ENCODE measurements around the gene USP48.
"Not testable (repeated sequence)": the region's sequence is repeated elsewhere in the genome, so short reads cannot be mapped to it uniquely, and the experiment has no call there.

The USP48 gene

GRCh38 chr1:21779613-21780521 is 3.1 kb downstream of the USP48 start:
- H3K9ac ChIP-seq (ENCODE audit: low read depth, low read length), result no peak overlapping the region

GRCh38 chr1:21778405-21778727 is 4.6 kb downstream of the USP48 start:
- no peaks in the 10 kb centered on the region for H3K27me3 ChIP-seq (ENCODE audit: insufficient read depth, low read length)
- no peaks in the 10 kb centered on the region for H3K36me3 ChIP-seq (ENCODE audit: insufficient read depth, low read depth, low read length)
- H3K9me3 ChIP-seq (ENCODE audit: insufficient read depth, low read depth, low read length), result no peaks in the 10 kb centered on the region
- no peak overlapping the region for H3K4me3 ChIP-seq (ENCODE audit: low read length)
- no peak overlapping the region for H3K27ac ChIP-seq (ENCODE audit: low read length)
- peaks cover 2% of the 10 kb centered on the region; the same call in 1 of the 2 replicates for H3K4me1 ChIP-seq (ENCODE audit: insufficient read depth, low read length)
- H3K9ac ChIP-seq (ENCODE audit: low read depth, low read length), result no peak overlapping the region

More at GRCh38 chr1:21779613-21780521, 3.1 kb downstream of the USP48 start:
- no peaks in the 10 kb centered on the region for H3K36me3 ChIP-seq (ENCODE audit: insufficient read depth, low read depth, low read length)
- H3K4me1 ChIP-seq (ENCODE audit: insufficient read depth, low read length), result peaks cover 2% of the 10 kb centered on the region
- H3K27ac ChIP-seq (ENCODE audit: low read length), result no peak overlapping the region
- H3K9me3 ChIP-seq (ENCODE audit: insufficient read depth, low read depth, low read length), result no peaks in the 10 kb centered on the region
- no peak overlapping the region for H3K4me3 ChIP-seq (ENCODE audit: low read length)
- H3K27me3 ChIP-seq (ENCODE audit: insufficient read depth, low read length), result no peaks in the 10 kb centered on the region

- H3K27ac ChIP-seq (ENCODE audit: low read length); H3K36me3 ChIP-seq (ENCODE audit: insufficient read depth, low read depth, low read length); H3K9ac ChIP-seq (ENCODE audit: low read depth, low read length); H3K4me3 ChIP-seq (ENCODE audit: low read length); H3K4me1 ChIP-seq (ENCODE audit: insufficient read depth, low read length); H3K9me3 ChIP-seq (ENCODE audit: insufficient read depth, low read depth, low read length); H3K27me3 ChIP-seq (ENCODE audit: insufficient read depth, low read length): not testable (repeated sequence)
These were observed 6.0 kb downstream of the USP48 start for GRCh38 chr1:21776925-21777324.

- no peak overlapping the region for H3K9ac ChIP-seq (ENCODE audit: low read depth, low read length)
- H3K27ac ChIP-seq (ENCODE audit: low read length), result no peak overlapping the region
- no peak overlapping the region for H3K4me3 ChIP-seq (ENCODE audit: low read length)
- H3K9me3 ChIP-seq (ENCODE audit: insufficient read depth, low read depth, low read length), result no peaks in the 10 kb centered on the region
- no peaks in the 10 kb centered on the region for H3K36me3 ChIP-seq (ENCODE audit: insufficient read depth, low read depth, low read length)
- H3K4me1 ChIP-seq (ENCODE audit: insufficient read depth, low read length), result peaks cover 2% of the 10 kb centered on the region; the same call in 1 of the 2 replicates
- H3K27me3 ChIP-seq (ENCODE audit: insufficient read depth, low read length), result no peaks in the 10 kb centered on the region
These were observed 6.9 kb downstream of the USP48 start for GRCh38 chr1:21775985-21776562.

DNA sequence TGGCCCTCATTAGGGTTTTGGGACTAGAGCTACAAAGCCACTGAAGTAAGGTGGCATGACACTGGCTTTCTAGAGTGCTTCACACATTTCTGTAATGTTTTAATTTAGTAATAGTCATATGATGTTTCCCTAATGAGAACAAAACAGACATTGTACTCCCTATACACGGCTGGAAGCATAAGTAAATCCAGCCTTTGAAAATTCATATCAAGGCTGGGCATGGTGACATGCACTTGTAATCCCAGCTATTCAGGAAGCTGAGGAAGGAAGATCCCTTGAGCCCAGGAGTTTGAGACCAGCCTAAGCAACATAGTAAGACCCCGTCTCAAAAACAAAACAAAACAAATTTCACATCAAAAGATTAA is 7.4 kb downstream of the USP48 start:
- no peak overlapping the region for H3K27ac ChIP-seq (ENCODE audit: low read length)
- no peaks in the 10 kb centered on the region for H3K36me3 ChIP-seq (ENCODE audit: insufficient read depth, low read depth, low read length)
- H3K4me1 ChIP-seq (ENCODE audit: insufficient read depth, low read length), result peaks cover 2% of the 10 kb centered on the region; the same call in 1 of the 2 replicates

DNA sequence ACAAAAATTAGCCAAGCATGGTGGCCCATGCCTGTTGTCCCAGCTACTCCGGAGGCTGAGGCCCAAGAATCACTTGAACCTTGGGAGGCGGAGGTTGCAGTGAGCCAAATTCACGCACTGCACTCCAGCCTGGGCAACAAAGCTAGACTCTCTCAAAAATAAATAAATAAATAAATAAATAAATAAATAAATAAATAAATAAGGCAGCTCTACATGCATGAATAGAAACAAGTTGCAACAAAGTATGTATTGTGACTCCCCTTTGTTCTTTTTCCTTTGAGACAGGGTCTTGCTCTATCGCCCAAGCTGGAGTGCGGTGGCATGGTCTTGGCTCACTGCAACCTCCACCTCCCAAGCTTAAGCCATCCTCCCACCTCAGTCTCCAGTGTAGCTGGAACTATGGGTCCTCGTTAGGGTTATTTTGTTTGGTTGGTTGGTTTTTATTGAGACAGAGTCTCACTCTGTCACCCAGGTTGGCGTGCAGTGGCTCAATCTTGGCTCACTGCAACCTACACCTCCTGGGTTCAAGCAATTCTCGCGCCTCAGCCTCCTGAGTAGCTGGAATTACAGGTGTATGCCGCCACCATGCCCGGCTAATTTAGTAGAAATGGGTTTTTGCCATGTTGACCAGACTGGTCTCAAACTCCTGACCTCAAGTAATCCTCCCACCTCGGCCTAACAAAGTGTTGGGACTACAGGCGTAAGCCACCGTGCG is 8.0 kb downstream of the USP48 start:
- Histone ChIP-seq H3K9me3 (ENCODE audit: insufficient read depth, low read depth, low read length) (no peaks in the 10 kb centered on the region), H3K4me1 (ENCODE audit: insufficient read depth, low read length) (no peaks in the 10 kb centered on the region; the same call in 1 of the 2 replicates), H3K36me3 (ENCODE audit: insufficient read depth, low read depth, low read length) (no peaks in the 10 kb centered on the region), H3K4me3 (ENCODE audit: low read length) (no peak overlapping the region), H3K27ac (ENCODE audit: low read length) (no peak overlapping the region), H3K9ac (ENCODE audit: low read depth, low read length) (no peak overlapping the region), H3K27me3 (ENCODE audit: insufficient read depth, low read length) (no peaks in the 10 kb centered on the region)

More for the DNA sequence above, 7.4 kb downstream of the USP48 start:
- Histone ChIP-seq H3K9me3 (ENCODE audit: insufficient read depth, low read depth, low read length) (no peaks in the 10 kb centered on the region), H3K9ac (ENCODE audit: low read depth, low read length) (no peak overlapping the region), H3K27me3 (ENCODE audit: insufficient read depth, low read length) (no peaks in the 10 kb centered on the region), H3K4me3 (ENCODE audit: low read length) (no peak overlapping the region)

GRCh38 chr1:21773585-21773984 is 9.4 kb downstream of the USP48 start:
- no peaks in the 10 kb centered on the region for H3K4me1 ChIP-seq (ENCODE audit: insufficient read depth, low read length)
- H3K9ac ChIP-seq (ENCODE audit: low read depth, low read length), result no peak overlapping the region
- no peaks in the 10 kb centered on the region for H3K9me3 ChIP-seq (ENCODE audit: insufficient read depth, low read depth, low read length)
- H3K27ac ChIP-seq (ENCODE audit: low read length), result no peak overlapping the region
- no peak overlapping the region for H3K4me3 ChIP-seq (ENCODE audit: low read length)
- H3K36me3 ChIP-seq (ENCODE audit: insufficient read depth, low read depth, low read length), result peaks cover 6% of the 10 kb centered on the region; the same call in 1 of the 2 replicates
- H3K27me3 ChIP-seq (ENCODE audit: insufficient read depth, low read length), result no peaks in the 10 kb centered on the region

- H3K9me3 ChIP-seq (ENCODE audit: insufficient read depth, low read depth, low read length); H3K4me1 ChIP-seq (ENCODE audit: insufficient read depth, low read length); H3K9ac ChIP-seq (ENCODE audit: low read depth, low read length); H3K27me3 ChIP-seq (ENCODE audit: insufficient read depth, low read length); H3K27ac ChIP-seq (ENCODE audit: low read length); H3K36me3 ChIP-seq (ENCODE audit: insufficient read depth, low read depth, low read length); H3K4me3 ChIP-seq (ENCODE audit: low read length): not testable (repeated sequence)
These were observed 11.3 kb downstream of the USP48 start for GRCh38 chr1:21771672-21772071.

GRCh38 chr1:21770602-21771001 is 12.3 kb downstream of the USP48 start:
- not testable (repeated sequence) for H3K27ac ChIP-seq (ENCODE audit: low read length); H3K4me3 ChIP-seq (ENCODE audit: low read length); H3K4me1 ChIP-seq (ENCODE audit: insufficient read depth, low read length); H3K36me3 ChIP-seq (ENCODE audit: insufficient read depth, low read depth, low read length); H3K9ac ChIP-seq (ENCODE audit: low read depth, low read length); H3K9me3 ChIP-seq (ENCODE audit: insufficient read depth, low read depth, low read length); H3K27me3 ChIP-seq (ENCODE audit: insufficient read depth, low read length)

GRCh38 chr1:21770201-21770600 is 12.7 kb downstream of the USP48 start:
- H3K27me3 ChIP-seq (ENCODE audit: insufficient read depth, low read length), result no peaks in the 10 kb centered on the region
- no peak overlapping the region for H3K4me3 ChIP-seq (ENCODE audit: low read length)
- H3K36me3 ChIP-seq (ENCODE audit: insufficient read depth, low read depth, low read length), result peaks cover 6% of the 10 kb centered on the region; the same call in 1 of the 2 replicates
- H3K9me3 ChIP-seq (ENCODE audit: insufficient read depth, low read depth, low read length), result no peaks in the 10 kb centered on the region
- no peaks in the 10 kb centered on the region; the same call in 1 of the 2 replicates for H3K4me1 ChIP-seq (ENCODE audit: insufficient read depth, low read length)
- no peak overlapping the region for H3K9ac ChIP-seq (ENCODE audit: low read depth, low read length)
- no peak overlapping the region for H3K27ac ChIP-seq (ENCODE audit: low read length)

GRCh38 chr1:21767106-21767505 is 15.8 kb downstream of the USP48 start:
- not testable (repeated sequence) for H3K9ac ChIP-seq (ENCODE audit: low read depth, low read length); H3K36me3 ChIP-seq (ENCODE audit: insufficient read depth, low read depth, low read length); H3K9me3 ChIP-seq (ENCODE audit: insufficient read depth, low read depth, low read length); H3K27me3 ChIP-seq (ENCODE audit: insufficient read depth, low read length); H3K4me3 ChIP-seq (ENCODE audit: low read length); H3K4me1 ChIP-seq (ENCODE audit: insufficient read depth, low read length); H3K27ac ChIP-seq (ENCODE audit: low read length)
